HEK293 (cell line): ENCODE data around the gene MDFIC2.

Source experiments
- CTCF ChIP-seq: fragments of 450-650 bp; formaldehyde crosslinking; IDR thresholded peaks from 2 replicates; pipeline ENCODE4 v1.5.1; 2016; ENCODE audit warnings: missing biosample characterization, missing genetic modification characterization
- PBX3 ChIP-seq: sonication (generic); formaldehyde crosslinking; IDR thresholded peaks from 2 replicates; pipeline ENCODE4 v1.8.1; 2022; ENCODE audit warnings: mild to moderate bottlenecking, moderate library complexity, missing genetic modification reagents
- ZBTB7A ChIP-seq: fragments of 450-650 bp; formaldehyde crosslinking; IDR thresholded peaks from 2 replicates; pipeline ENCODE4 v1.5.1; 2016; ENCODE audit warnings: low read depth, missing biosample characterization, missing genetic modification characterization
- ZNF148 ChIP-seq: fragments of 450-650 bp; formaldehyde crosslinking; IDR thresholded peaks from 2 replicates; pipeline ENCODE4 v1.5.0; 2017; ENCODE audit warnings: missing biosample characterization, missing genetic modification characterization, borderline replicate concordance
- ZNF335 ChIP-seq: fragments of 450-650 bp; formaldehyde crosslinking; conservative IDR thresholded peaks from 2 replicates; pipeline ENCODE4 v1.5.1; 2016; ENCODE audit warnings: missing biosample characterization, missing genetic modification characterization

- TF ChIP-seq PBX3 (CRISPR knock-in tag) (no peak), CTCF (tag by site-specific recombination) (no peak), ZNF148 (tag by site-specific recombination) (no peak), ZNF335 (tag by site-specific recombination) (no peak), ZBTB7A (no peak)
Observed at GRCh38 chr3:70182166-70182565, 130.3 kb downstream of the MDFIC2 start.
